ENCODE measurements around the gene SLC10A3. TPM values are rescaled to one million over a fixed set of nuclear protein-coding genes. Genes with fewer than 3 reads are reported as not detected.

Gene SLC10A3
- total RNA-seq, 1 donor from 2014 or later: 10.4 TPM

DNA sequence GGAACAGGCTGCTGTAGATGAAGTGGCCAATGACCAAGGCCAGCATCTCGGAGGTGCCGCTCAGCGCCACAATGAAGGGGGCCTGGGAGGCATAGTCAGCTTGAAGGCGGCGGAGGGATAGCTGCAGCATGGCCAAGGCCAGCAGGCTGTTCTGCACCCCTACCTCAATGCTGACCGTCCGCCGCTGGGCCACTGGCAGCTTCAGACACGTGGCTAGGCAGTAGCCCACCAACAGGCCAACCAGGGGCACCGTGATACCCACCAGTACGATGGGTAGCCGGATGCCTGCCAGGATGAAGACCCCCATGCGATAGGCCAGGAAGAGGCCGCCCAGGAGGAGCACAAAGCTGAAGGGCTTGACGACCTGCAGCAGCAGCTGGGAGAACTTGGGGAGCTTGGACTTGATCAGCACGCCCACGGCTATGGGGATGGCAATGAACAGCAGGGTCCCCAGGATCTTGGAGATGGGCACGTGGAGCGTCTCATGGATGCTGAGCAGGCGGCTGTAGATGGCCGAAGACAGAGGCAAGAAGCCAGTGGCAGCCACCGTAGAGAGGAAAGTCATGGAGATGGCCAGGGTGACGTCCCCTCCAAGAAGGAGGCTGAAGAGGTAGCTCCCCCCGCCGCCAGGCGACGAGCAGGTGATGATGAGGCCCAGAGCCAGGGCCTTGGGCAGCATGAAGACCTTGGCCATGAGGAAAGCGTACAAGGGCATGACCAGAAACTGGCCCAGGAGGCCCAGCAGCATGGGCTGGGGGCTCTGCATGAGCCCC lies 2.7 kb downstream of the SLC10A3 start:
- no peaks in the 10 kb centered on the region for H3K9me3 ChIP-seq (replicated peaks)
- TF ChIP-seq, protein P1, sequence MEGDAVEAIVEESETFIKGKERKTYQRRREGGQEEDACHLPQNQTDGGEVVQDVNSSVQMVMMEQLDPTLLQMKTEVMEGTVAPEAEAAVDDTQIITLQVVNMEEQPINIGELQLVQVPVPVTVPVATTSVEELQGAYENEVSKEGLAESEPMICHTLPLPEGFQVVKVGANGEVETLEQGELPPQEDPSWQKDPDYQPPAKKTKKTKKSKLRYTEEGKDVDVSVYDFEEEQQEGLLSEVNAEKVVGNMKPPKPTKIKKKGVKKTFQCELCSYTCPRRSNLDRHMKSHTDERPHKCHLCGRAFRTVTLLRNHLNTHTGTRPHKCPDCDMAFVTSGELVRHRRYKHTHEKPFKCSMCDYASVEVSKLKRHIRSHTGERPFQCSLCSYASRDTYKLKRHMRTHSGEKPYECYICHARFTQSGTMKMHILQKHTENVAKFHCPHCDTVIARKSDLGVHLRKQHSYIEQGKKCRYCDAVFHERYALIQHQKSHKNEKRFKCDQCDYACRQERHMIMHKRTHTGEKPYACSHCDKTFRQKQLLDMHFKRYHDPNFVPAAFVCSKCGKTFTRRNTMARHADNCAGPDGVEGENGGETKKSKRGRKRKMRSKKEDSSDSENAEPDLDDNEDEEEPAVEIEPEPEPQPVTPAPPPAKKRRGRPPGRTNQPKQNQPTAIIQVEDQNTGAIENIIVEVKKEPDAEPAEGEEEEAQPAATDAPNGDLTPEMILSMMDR (IDR thresholded peaks at IDR 0.05; ENCODE audit: borderline replicate concordance): no peak
- no peak for DNase-seq
- H3K27me3 ChIP-seq (ENCODE audit: low read depth): no peaks in the 10 kb centered on the region
- H3K36me3 ChIP-seq: peaks cover 8% of the 10 kb centered on the region
- peak overlapping the region; percentile 96 for H3K27ac ChIP-seq (replicated peaks)
- intact Hi-C loops (cut with micrococcal nuclease): no loop called here
- H3K4me1 ChIP-seq: peaks cover 54% of the 10 kb centered on the region
- peak overlapping the region; percentile 78 for H3K4me3 ChIP-seq

DNA sequence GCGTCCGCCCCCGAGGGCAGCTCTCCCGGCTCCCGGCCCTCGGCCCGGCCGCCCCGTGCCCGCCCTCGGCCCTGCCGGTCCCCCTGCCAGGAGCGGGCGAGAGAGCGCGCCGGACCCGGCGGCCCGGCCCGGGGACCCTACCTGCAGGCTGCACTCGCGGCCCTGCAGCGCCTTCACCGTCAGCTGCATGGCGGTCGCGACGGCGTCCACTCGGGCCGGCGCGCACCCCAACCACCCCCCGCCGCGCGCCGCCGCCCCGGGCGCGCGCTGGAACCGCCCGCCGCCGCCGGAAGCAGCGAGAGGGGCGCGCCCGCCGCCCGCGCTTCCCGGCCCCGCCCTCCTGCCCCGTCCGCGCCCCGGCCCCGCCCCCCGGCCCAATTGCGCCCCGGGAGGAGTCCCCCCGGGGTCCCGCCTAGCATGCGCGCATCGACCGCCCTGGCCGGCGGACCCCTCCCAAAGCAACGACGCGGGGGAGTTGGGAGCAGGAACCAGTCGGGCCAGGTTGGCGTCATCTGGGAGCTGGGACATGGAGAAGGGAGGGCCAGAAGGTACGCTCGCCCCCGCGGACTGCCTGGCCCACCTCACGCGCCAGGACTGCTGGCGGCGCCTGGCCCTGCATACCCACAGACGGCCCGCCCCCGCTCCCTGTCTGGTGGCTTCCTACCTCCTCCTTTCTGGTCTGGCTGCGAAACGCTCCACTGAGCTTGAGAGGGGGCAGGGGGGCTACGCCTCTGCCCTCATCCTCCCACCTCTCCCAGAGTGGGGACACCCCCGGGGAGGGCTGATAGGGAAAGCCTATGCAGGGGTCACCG lies 3.8 kb downstream of the SLC10A3 start, which contains the start of gene UBL4A:
Gene UBL4A, minus strand, starts transcription at position 220 of the 812 bp plus-strand sequence. Its CDS starts 31 bp downstream, at position 189.
- intact Hi-C loops (cut with micrococcal nuclease): no loop called here

DNA sequence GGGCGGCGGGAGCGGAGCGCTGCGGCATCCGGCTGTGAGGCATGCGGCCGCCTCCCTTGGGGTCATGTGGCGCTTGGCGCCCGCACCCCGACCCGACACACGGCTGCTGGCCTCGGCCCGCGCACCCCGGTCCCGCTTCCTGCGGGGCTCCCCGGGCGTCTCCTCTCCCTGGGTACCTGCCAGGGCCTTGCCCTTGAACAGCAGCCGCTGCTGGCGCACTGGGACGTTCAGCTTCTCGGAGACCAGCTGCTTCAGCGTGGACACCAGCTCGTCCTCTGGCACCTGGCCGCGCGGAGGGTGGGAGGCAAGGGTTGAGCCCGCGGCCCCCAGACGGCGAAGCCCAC lies 4.4 kb downstream of the SLC10A3 start:
- H3K36me3 ChIP-seq: peaks cover 8% of the 10 kb centered on the region
- H3K4me1 ChIP-seq: peaks cover 54% of the 10 kb centered on the region
- no peaks in the 10 kb centered on the region for H3K9me3 ChIP-seq (replicated peaks)
- intact Hi-C loops (cut with micrococcal nuclease): no loop called here
- H3K27ac ChIP-seq (replicated peaks): peak overlapping the region; percentile 96
- TF ChIP-seq, protein P1 (IDR thresholded peaks at IDR 0.05; ENCODE audit: borderline replicate concordance): no peak
- DNase-seq: peak; percentile 43
- H3K27me3 ChIP-seq (ENCODE audit: low read depth): no peaks in the 10 kb centered on the region
- peak overlapping the region; percentile 78 for H3K4me3 ChIP-seq

More for the DNA sequence above, 3.8 kb downstream of the SLC10A3 start, which contains the start of gene UBL4A:
- peak; percentile 64 for DNase-seq
- TF ChIP-seq, protein P1 (IDR thresholded peaks at IDR 0.05; ENCODE audit: borderline replicate concordance): peak; percentile 9
- no peaks in the 10 kb centered on the region for H3K27me3 ChIP-seq (ENCODE audit: low read depth)
- H3K27ac ChIP-seq (replicated peaks): peak within 1 kb of the TSS; percentile 96
- peaks cover 54% of the 10 kb centered on the region for H3K4me1 ChIP-seq
- H3K36me3 ChIP-seq: peaks cover 8% of the 10 kb centered on the region
- peak within 1 kb of the TSS; percentile 78 for H3K4me3 ChIP-seq
- no peaks in the 10 kb centered on the region for H3K9me3 ChIP-seq (replicated peaks)

DNA sequence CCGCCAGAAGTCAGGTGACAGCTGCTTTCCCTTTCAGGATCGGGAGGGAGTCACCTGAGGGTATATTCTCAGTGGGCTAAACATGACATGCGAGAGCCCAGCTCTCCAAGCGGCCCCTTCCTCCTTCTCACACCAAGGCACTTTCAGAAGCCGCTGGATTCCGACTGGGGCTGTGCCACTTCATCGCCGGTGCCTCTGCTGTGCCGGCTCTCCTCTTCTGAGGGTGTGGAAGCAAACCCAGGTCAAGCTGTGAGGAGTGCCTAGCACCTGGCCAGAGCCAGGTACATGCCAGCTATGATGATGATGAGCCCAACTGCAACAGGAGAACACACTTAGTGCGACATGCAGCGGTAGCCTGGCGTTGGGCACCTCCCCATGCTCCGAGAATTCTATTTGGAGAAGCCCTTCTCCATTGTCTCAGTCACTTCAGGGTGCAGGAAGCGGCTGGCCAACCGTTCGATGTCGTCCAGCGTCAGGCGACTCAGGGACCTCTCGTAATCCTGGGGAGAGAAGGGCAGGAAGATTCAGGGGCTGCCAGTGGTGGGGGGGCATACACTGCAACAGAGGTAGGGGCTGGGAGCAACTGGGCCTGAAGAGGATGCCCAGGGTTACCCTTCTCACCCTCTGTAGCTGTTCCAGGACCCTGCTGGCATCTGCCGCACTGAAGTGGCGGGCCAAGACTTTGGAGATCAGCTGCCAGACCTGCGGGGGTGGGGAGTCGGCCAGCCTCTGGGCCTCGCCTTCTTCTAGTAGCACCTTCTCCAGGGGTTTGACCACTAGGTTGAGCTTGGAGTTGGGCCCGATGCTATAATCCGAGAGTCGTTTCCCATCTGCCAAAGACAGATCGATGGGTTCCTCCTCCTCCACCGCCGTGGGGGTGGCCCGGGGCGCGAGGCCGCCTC lies 5.0 kb downstream of the SLC10A3 start:
- peak overlapping the region; percentile 96 for H3K27ac ChIP-seq (replicated peaks)
- H3K4me3 ChIP-seq: peak overlapping the region; percentile 78
- TF ChIP-seq, protein P1 (IDR thresholded peaks at IDR 0.05; ENCODE audit: borderline replicate concordance): no peak
- no peaks in the 10 kb centered on the region for H3K9me3 ChIP-seq (replicated peaks)
- H3K4me1 ChIP-seq: peaks cover 54% of the 10 kb centered on the region
- peaks cover 8% of the 10 kb centered on the region for H3K36me3 ChIP-seq
- no peaks in the 10 kb centered on the region for H3K27me3 ChIP-seq (ENCODE audit: low read depth)
- no peak for DNase-seq
- intact Hi-C loops (cut with micrococcal nuclease): no loop called here

All from left ventricle myocardium inferior (tissue), 1 donor.